Osteocyte (in vitro differentiated cells): ENCODE results near the gene CLEC4C. TPM values are rescaled to one million over a fixed set of nuclear protein-coding genes. Genes with fewer than 3 reads are reported as not detected.

Source experiments
- DNase-seq: peaks from one replicate; pipeline ENCODE4 v3.0.0; 2021; ENCODE audit warnings: mixed read lengths; ENCODE audit not compliant: unreplicated experiment; ENCODE audit errors: extremely low spot score
- H3K27ac Mint-ChIP-seq: one replicate; pipeline ENCODE4 v1.8.0; 2021; ENCODE audit warnings: mild to moderate bottlenecking, mixed read lengths; ENCODE audit not compliant: unreplicated experiment
- H3K27me3 Mint-ChIP-seq: one replicate; pipeline ENCODE4 v1.8.0; 2021; ENCODE audit warnings: mixed read lengths; ENCODE audit not compliant: unreplicated experiment
- H3K36me3 Mint-ChIP-seq: one replicate; pipeline ENCODE4 v1.8.0; 2021; ENCODE audit warnings: mixed read lengths; ENCODE audit not compliant: unreplicated experiment
- H3K4me1 Mint-ChIP-seq: one replicate; pipeline ENCODE4 v1.8.0; 2021; ENCODE audit warnings: mixed read lengths; ENCODE audit not compliant: unreplicated experiment
- H3K4me3 Mint-ChIP-seq: one replicate; pipeline ENCODE4 v1.8.0; 2021; ENCODE audit warnings: mild to moderate bottlenecking, moderate library complexity, mixed read lengths; ENCODE audit not compliant: unreplicated experiment
- H3K9me3 Mint-ChIP-seq: one replicate; pipeline ENCODE4 v1.8.0; 2021; ENCODE audit warnings: mixed read lengths; ENCODE audit not compliant: unreplicated experiment
- total RNA-seq: library from RNA; stranded (reverse); gene quantifications from 2 replicates; pipeline ENCODE4 v1.2.1, GENCODE V29; 2021
- TF ChIP-seq, protein P1 (sequence below): fragments of 200-600 bp; sonication (generic); IDR thresholded peaks from 2 replicates; pipeline ENCODE4 v1.5.0; 2021; ENCODE audit warnings: antibody characterized with exemption, mild to moderate bottlenecking, moderate library complexity

Gene CLEC4C
- total RNA-seq, 1 donor from 2014 or later: not detected

DNA sequence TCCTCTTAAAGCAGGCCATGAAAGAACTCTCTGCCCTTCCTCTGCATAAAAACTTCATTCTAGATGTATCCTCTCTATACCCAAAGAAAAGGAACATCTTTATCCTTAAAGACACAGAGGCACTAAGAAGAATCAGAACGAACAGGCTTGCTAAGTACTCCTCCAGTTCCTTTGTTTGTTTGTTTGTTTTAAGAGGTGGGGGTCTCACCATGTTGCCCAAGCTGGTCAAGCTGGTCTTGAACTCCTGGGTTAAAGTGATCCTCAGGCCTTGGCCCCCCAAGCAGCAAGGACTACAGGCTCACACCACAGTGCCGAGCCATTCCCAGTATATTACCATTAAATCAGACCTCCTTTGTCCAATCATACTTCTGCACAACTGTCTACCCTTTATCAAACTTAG, 65.6 kb downstream of the CLEC4C start:
- DNase-seq: no peak
- H3K9me3 Mint-ChIP-seq: no peaks in the 10 kb centered on the region
- peaks cover 2% of the 10 kb centered on the region for H3K4me1 Mint-ChIP-seq
- H3K27ac Mint-ChIP-seq: no peak overlapping the region
- no peaks in the 10 kb centered on the region for H3K27me3 Mint-ChIP-seq
- no peaks in the 10 kb centered on the region for H3K36me3 Mint-ChIP-seq
- no peak overlapping the region for H3K4me3 Mint-ChIP-seq
- TF ChIP-seq, protein P1, sequence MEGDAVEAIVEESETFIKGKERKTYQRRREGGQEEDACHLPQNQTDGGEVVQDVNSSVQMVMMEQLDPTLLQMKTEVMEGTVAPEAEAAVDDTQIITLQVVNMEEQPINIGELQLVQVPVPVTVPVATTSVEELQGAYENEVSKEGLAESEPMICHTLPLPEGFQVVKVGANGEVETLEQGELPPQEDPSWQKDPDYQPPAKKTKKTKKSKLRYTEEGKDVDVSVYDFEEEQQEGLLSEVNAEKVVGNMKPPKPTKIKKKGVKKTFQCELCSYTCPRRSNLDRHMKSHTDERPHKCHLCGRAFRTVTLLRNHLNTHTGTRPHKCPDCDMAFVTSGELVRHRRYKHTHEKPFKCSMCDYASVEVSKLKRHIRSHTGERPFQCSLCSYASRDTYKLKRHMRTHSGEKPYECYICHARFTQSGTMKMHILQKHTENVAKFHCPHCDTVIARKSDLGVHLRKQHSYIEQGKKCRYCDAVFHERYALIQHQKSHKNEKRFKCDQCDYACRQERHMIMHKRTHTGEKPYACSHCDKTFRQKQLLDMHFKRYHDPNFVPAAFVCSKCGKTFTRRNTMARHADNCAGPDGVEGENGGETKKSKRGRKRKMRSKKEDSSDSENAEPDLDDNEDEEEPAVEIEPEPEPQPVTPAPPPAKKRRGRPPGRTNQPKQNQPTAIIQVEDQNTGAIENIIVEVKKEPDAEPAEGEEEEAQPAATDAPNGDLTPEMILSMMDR: no peak

Other genes starting within 250 kb of the CLEC4C start
- gene CD163, start 243.6 kb downstream of the CLEC4C start, total RNA-seq: not detected in 2 replicates
- not detected in 2 replicates for gene APOBEC1, start 81.5 kb downstream of the CLEC4C start, total RNA-seq
- gene GDF3, start 51.6 kb downstream of the CLEC4C start, total RNA-seq: not detected in 2 replicates
- gene DPPA3, start 35.9 kb downstream of the CLEC4C start, total RNA-seq: not detected in 2 replicates
- gene NANOGNB, start 17.8 kb upstream of the CLEC4C start, total RNA-seq: not detected in 2 replicates
- gene NANOG, start 42.0 kb upstream of the CLEC4C start, total RNA-seq: 0.08 and 0.50 TPM in 2 replicates
- 1.9 and 2.3 TPM in 2 replicates for gene SLC2A14, start 125.5 kb upstream of the CLEC4C start, total RNA-seq
- gene SLC2A3, start 188.8 kb upstream of the CLEC4C start, total RNA-seq: 73.5 and 80.3 TPM in 2 replicates